Left hindlimb (tissue), 1 donor: ENCODE results near the gene PXT1.
A peak's percentile ranks its signal among the peaks of the same experiment; 100 is the strongest.

ENCODE experiments used
- DNase-seq: peaks from one replicate; pipeline ENCODE4 v3.0.0-alpha.2; 2018

PXT1 gene

DNA sequence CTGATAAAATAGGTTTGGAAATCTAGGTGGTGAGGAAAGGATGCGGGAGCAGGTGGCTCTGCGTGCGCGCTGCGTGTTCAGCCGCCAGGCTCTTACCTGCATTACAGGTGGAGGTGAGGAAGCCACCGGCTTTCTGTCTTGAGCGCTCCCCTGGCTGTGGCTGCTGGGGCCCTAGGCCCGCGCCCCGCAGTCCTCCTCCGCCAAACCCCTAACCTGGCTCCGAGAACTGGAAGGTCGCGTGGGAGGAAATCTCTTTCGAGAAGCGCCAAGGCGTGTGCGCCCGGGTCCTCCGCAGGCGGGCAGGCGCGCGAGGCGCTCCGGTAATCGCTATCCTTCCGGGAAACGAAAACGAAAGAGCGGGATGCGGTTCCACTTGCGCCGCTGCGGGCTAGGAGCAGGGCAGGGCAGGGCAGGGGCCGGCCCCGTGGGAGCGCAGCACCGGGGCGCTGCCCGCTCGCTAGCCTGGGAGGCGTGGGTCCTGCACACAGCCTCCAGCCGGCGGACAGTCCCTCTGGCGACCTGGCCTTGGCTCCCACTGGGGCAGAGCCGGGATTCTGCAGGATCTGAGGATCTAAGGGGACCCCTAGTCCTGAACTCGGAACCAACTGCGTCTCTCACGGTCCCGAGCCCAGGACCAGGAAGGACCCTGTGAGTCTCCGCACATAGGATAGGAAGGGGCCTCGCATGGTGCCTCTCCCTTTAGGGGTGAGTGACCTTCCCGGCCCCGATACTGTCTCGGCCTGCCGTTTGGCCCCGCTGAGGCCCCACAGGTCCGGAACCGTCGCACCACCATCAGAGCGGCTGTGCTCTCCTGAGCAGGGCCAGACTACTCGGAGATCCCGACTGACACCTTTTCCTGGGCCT, 55.0 kb downstream of the PXT1 start, which contains the start of gene ETV7:
Gene ETV7 (minus strand): TSS at position 230 of the 864 bp plus-strand sequence. CDS start 128 bp downstream, at position 102.
- DNase-seq, result peak; percentile 39

DNA sequence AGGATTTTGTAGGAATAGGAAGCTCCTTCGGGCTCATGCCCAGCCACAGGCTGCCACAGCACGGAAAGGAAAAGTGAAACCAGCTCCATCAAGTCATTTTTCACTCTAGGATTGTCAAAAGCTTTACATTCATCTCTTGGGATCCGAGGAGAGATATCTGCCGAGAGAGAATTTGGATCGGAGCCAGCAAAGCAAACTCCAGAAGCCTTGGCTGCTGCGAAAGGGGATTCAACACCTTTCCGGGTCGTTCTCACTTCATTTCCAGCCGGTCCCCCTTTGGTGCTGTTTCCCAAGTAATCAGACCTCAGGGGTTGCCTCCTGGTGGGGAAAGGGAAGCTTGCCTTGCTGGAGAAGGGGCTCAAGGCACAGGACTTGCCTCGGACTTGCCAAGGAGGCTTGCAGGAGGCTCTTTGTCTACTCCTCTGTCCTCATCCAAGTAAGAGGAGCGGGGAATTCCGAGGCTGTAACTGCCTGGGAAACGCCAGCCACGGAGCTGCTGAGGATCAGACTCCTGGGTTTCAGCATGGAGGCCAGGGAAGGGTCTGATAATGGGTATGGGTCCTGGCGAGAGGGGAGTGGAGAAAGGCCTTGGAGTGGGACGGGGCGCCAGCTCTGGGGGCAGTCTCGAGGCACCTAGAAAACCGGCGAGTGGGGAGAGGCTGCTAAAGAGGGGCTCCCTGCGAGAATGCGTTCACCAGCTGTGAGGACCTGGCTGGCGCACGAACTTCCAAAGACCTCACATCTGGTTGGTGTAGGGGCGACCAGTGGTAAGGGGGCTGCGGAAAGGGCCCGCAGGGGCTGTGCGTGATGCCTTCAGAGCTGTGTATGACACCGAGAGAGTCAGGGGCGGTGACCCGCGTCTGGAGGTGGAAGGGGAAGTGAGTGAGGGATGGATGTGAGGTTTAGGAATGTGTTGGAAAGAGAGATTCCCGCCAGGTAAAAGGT, 55.9 kb downstream of the PXT1 start:
- peak; percentile 43 for DNase-seq

DNA sequence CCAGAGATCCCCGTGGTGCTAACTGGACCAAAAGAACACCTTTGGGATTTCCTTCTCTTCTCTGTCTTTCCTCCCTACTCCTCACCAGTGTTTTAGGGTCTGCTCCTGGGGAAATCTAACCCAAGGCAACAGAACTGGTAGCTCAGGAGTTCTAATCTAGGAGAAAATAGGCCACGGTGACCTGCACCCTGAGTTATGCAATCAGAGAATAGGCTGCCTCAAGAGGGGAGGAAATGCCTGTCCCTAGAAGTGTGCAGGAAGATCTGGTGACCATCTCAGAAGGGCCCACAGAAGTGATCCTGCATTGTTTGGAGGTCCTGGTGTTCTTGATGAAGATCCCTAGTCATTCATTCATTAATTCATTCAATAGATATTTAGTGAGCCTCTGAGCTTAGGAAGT, 58.6 kb downstream of the PXT1 start:
- DNase-seq, result no peak

DNA sequence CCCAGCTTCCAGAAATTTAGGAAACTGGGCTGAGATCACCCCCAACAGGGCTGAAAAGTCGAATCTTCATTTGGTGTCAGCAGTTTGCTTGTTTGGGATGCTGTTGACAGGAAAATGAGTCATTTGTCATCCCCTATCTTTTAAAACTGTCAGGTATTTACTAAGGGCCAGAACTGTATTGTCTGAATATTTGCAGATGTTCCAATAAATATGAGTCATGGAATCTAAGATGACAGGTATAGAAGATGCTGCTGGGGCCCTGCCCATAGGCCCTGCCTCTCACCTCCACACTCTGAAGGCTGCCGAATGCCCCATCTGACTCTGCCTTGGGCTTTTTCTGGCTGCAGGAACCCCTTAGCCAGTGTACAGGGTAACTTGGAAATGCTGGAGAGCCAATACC, 59.0 kb downstream of the PXT1 start:
- DNase-seq, result no peak

DNA sequence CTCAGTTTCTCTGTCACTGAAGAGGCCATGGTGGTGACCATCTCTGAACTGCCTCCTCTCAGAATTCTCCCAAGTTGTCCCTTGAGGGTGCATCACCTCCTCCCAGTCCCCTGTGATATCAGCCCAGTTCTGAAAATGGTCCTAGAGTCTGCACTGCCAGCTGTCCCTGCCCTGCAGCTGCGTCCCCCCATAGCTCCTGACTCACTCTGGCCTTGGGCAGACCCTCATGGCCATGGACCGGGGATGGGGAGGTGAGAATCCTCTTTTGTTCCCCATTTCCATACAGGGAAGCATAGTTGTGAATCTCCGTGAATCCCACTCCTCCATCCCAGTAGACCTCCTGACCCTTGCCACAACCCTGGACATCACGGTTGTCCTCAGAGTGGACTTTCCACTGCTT, 59.7 kb downstream of the PXT1 start:
- no peak for DNase-seq

DNA sequence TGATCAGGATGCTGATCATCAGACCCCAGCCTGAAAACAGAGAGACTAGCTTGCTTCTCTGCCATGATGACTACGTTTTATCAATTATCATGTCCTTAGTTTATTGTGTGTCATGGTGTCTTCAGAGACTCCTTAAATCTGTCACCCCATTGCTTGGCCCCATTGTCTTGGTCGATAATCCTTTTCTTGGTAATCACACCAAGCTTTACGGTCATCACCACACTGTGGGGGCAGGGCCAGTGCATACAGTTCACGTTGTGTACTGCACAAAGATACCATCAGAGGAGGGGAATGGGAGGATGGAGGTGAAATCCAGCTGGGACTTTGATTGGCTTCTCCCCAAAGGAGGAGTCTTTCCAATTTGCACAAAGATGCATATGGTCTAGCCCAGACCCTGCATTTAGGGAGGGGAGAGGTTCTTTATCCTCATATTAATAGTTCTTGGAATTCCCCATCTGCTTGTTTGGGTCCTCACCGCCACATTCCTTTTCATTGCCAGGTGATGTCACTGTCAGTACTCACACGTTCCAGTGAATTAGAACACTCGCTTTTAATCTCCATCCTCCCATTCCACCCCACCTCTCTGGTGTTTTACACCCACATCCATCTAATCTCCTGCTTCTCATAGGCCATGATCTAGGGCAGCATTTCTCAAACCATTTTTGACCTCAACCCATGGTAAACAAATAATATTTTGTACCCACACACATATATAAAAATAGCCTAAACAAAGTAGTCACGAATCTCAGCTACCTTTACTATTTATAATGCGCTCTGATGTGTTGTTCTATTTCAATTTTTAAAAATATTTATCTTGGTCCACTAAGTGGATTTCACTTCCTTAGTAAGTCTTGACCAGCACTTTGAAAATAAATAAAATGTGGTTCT, 60.9 kb downstream of the PXT1 start:
- DNase-seq, result no peak

DNA sequence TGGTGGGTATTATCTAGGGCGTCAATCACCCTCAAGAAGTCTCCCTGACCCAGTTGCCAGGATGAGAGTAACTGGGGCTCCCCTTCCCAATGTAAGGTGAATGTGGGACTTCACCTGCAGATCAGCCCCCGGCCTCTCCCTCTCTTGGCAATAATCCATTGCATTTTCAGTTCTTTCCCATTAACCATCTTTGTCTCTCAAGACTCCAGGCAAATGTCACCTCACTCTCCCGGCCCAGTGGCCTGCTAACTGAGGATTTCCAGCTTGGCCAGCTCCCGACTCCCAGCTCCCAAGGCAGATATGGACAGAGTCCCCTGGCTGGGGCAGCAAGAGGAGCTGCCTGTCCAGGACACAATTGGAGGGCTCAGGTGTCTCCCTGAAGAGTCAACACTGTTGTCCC, 62.5 kb downstream of the PXT1 start:
- no peak for DNase-seq

DNA sequence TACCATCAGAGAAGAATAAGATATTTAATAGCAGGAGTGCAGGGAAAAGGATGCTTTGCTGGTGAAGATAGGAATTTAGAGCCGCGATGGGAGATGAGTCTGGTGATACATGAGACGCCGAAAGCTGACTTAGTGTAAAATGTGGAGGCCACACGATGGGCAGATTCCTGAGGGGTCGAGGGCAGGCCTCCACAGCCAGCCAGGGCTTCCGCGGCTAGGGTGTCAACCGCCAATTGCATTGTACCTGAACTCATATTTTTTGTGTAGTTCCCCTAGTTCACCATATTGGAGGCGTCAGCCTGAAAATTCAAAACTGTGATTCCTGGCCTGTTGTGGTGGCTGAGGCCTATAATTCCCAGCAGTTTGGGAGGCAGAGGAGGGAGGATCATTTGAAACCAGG, 63.7 kb downstream of the PXT1 start:
- DNase-seq, result no peak

DNA sequence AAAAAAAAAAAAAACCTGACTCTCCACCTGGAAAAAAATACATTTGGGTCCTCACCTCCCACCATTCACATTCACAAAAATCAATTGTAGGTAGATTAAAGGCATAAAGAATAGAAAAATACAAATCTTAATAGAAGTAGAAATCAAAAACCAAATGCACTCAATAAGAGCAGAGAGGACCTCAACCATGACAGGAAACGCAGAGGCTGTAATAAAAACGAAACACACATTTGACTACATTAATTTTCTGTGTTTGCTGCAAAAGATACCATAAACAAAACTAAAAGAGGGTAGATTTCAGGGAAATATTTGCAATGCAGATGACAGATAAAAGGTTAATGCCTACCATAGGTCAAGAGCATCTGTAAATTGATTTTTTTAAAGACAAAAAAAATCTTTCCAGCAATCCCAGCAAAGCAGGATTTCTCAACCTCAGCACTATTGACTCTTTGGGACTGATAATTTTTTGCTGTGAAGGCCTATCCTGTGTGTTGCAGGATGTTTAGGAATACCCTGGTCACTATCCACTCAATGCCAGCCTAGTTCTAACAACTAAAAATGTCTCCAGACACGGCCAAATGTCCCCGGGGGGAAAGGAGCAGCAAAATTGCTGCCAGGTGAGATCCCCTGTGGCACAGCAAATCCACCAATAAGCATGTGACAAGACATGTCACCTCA, 64.3 kb downstream of the PXT1 start:
- DNase-seq, result no peak

DNA sequence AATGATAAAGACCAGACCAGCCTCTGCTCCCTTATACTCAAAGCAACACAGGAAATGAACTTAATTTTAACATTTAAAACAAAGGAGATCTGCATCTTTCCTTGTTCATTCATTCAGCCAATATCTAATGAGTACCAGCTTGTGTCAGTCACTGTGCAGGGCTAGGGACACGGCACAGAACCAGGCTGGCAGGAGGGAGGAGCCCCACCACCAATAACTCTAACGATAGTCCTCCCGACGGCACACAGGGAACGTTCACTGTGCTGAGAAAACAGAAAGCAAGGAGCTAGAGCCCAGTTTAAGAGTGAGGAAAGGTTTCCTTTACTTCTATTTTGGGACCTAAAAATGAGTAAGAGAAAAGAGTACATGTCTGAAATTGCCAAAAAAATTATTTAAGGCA, 65.1 kb downstream of the PXT1 start:
- DNase-seq, result no peak

DNA sequence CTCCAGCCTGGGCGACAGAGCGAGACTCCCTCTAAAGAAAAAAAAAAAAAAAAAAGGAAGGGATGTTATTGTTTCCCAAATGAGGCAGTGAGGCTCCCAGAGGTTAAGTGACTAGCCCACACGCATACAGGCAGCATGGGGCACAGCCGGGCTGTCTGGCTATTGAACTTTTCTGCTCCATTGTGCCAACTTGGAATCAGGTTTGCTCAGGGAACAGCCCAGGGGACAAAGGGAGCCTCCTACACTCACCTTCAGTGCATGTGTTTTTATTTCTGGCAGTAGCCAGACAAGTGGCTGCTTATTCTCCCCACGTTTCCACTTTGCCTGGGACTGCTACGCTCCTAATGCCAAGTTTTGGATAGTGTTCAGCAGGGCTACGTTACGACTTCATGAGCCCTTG, 65.9 kb downstream of the PXT1 start:
- no peak for DNase-seq

DNA sequence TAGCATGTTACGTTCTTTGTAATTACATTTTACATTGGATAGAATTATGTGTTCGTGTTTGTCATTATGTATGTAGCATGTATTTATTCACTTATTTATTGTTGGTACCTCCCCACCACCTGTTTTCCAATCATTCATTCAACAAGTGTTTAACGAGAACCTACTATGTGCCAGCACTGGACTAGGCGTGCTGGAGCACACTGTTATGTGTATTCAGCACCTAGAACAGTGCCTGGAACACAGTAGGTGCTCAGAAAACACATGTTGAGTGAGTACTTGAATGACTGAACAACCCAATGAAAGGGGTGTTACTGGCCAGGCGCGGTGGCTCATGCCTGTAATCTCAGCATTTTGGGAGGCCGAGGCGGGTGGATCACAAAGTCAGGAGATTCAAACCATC, 66.5 kb downstream of the PXT1 start:
- no peak for DNase-seq

DNA sequence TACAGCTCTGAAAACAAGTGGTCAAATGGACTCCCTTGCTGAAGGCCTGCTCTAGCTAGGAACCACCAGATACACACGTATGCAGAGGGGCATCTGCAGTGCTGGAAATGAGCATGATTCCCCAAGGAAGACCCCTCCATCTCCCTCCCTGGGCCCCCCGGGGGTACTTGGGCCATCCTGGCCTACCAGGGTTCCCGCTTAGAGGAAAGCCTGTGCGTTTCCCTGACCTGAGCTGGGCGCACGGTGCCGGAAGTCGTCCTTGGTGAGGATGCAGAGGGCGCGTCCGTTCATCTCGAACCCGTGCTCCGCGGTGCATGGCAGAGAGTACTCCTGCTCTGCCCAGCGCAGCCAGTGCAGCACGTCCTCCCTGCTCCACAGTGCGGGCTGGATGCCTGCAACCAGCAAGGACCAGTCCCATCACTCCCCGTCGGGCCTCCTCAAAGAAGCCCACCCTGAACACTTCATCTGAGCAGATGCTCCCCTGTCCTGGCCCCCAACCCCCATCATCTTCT, 67.0 kb downstream of the PXT1 start:
- DNase-seq, result no peak

DNA sequence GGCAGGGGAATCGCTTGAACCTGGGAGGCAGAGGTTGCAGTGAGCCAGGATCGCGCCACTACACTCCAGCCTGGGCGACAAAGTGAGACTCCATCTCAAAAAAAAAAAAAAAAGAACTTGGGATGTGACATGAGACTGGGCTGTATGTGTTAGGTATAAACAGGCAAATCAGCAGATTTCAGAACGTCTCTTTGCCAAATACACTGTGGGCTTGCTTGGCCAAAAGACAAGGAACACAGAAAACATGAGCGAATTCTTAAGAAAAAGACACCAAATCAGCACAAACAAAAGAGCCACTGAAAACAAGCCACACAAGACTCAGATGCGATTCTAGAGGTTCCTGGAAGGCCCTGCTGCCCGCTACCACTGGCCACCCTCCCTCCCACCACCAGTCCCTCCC, 67.7 kb downstream of the PXT1 start:
- no peak for DNase-seq

DNA sequence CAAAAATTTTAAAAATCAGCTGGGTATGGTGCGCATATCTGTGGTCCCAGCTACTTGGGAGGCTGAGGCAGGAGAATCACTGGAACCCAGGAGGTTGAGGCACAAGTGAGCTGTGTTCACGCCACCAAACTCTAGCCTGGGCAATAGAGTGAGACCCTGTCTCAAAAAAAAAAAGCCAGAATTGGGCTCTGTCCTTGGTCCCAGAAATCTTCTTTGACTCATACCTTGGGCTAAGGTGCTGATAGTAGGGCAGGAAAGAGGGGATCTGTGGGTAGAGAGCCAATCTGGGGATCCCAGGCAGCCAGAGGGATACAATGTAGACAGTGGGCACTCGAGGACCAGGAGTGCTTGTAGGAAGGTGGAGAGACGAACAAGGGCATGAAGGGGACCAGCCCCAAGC, 68.5 kb downstream of the PXT1 start:
- no peak for DNase-seq

DNA sequence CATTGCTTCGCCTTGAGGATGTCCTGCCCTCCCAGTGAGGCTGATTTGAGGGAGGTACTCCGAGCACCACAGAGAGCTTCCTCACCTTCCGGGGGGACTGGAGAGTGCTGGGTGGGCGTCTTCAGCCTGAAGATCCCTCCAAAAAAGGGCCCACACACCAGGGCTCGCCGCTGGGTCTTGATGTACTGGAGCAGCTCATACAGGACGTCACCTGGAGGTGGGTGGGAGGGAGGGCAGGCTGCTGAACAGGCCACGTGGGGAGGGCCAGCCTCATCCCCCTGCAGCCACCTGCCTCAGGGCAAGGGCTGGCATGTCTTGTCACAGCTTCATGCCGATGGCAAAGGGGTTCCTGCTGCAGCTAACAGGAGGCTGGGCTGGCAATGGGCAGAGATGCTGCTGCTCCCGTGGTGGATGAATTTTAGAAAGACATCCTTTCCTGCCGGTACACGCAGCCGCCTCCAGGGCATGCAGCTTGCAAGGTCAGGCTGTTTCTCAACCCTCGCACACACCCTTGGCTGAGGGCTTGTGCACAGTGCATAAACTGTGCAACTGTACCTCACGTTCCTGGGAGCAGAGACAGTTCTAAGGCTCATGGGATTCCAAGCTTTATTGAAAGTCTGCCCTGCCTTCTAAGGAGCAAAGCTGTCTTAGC, 69.2 kb downstream of the PXT1 start:
- no peak for DNase-seq

DNA sequence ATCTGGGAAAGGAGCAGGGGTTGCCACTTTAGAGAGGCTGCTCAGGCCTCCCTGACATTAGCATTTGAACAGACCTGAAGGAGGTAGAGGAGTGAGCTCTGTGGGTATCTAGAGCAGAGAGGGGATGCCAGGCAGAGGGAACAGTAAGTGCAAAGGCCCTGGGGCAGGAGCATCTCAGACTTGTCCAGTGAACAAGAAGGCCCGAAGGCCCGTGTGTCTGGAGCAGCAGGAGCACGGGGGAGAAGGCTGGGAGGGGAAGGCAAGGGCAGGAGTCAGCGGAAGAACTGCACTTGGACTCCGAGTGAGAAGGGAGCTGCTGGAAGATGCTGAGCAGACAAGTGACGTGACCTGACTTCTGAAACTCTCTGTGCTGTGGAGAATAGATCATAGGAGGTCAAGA, 70.6 kb downstream of the PXT1 start:
- DNase-seq, result no peak

DNA sequence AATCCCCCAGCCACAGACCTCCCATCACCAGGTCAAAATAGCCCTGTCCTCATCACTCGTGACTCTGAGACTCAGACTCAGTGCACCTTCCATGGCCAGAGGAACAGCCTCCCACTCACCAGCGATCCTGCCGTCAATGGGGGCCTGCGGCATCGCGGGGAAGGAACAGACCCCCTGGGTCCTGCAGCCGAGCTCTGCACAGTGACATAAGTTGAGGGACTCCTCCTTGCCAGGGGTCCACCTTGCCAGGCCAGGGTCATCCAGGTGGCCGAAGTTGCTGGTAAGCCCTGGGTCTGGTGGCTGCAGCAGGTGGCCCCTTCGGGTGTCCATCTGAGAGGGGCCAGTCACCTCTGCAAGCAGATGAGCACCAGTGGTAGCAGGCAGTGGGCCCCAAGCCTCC, 71.4 kb downstream of the PXT1 start:
- no peak for DNase-seq

DNA sequence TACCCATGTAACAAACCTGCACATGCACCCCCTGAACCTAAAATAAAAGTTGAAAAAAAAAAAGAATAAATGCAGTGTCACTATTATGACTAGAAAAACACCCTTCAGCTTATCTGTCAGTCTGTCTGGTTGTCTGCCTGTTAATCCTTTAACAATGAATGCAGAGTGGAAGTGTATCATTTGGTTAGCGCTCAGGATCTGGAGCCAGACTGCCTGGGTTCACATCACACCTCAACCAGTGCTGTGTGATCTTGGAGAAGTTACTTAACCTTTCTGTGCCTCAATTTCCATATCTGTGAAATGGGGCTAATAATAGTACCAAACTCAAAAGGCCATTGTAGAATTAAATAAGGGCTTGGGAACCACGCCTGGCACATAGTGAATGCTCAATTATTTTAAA, 72.0 kb downstream of the PXT1 start:
- DNase-seq, result no peak

DNA sequence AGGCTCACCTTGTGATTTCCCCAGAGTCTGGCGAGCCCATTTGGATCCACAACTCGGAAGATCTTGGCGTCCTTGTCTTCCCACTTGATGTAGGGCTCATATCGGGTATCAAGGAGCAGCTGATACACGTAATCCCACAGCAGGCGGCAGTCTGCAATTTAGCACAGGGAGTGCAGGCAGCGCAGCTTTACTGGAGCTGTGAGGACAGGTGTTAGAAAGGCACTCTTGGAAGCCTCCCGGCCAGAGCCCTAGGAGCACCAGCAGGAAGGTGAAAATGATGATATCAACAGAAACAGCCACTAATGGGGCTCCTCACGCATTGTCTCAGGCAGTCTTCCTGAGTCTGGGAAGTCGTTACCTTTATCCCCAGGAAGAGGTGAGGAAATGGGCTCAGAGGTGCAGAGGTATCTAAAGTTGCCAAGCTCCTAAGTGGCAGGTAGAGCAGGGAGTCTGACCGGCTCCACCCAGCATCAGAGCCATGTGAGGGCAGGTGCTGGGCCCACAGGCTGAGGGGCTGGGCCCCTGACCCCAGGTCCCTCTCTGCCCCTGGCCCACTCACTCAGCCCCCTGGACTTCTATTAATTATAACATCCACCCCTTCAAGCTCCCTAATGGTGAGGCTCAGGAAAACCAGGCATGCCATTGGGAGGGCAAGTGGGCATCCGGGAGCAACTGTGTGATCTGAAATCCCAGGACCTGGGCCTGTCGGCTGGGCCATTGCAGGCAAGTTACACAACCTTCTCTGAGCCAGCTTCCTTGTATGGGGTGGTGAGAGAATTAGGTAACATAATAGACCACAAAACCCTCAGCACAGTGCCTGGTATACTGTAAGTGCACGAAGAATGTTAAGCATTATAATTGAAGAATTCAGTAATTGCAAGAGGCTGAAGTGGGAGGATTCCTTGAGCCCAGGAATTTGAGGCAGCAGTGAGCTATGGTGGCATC, 73.5 kb downstream of the PXT1 start:
- DNase-seq, result no peak
